ENCODE results near the gene TCAIM. TPM values are rescaled to one million over a fixed set of nuclear protein-coding genes. Genes with fewer than 3 reads are reported as not detected.

Gene TCAIM
- total and polyA plus RNA-seq, 10 of the 15 experiments (the other 5 are each of a cell fraction or from before 2014, with no cell fraction given), result 14.5 to 22.9 (median 17.8) TPM

DNA sequence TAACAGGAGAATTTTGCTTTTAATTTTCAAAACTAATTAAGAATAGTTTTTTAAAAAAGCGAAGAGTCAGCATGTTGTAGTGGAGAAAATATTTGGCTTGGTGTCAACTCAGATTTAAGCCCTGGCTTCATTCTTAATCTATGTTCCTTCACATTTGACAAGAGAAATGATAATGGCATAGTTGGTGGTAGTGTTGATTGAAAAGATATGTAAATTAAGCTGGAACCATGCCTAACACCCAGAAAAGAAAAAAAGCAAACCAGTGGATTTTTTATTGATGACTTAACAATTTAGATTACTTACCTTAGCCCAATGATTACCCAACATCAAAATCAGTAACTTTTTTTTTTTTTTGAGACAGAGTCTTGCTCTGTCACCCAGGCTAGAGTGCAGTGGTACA is 27.4 kb downstream of the TCAIM start (continued):
- TF ChIP-seq MTA2 (IDR thresholded peaks at IDR 0.05; ENCODE audit: low read depth) (no peak), TBL1XR1 (IDR thresholded peaks at IDR 0.05; ENCODE audit: low read depth, low read length) (no peak), STAT3 (IDR thresholded peaks at IDR 0.05; ENCODE audit: low read depth, low read length) (no peak), POLR2AphosphoS5 (IDR thresholded peaks at IDR 0.05; ENCODE audit: low read length) (no peak), ASH2L (IDR thresholded peaks at IDR 0.05; ENCODE audit: borderline replicate concordance, low read depth) (no peak), ATF3 (IDR thresholded peaks at IDR 0.05; ENCODE audit: borderline replicate concordance, extremely low read depth, low read depth, low read length) (no peak)

GRCh38 chr3:44375450-44375849 is 36.9 kb downstream of the TCAIM start:
- no peak for FAIRE-seq
- Histone ChIP-seq H3K27ac (ENCODE audit: control insufficient read depth, insufficient read depth) (no peak overlapping the region), H3K79me2 (ENCODE audit: control insufficient read depth, insufficient read depth, low read length) (no peaks in the 10 kb centered on the region), H4K20me1 (ENCODE audit: control insufficient read depth, insufficient read depth) (no peaks in the 10 kb centered on the region), H3K9me3 (replicated peaks; ENCODE audit: control insufficient read depth, insufficient read depth, low read length) (no peaks in the 10 kb centered on the region; the same call in 2 of the 3 replicates), H3K9ac (ENCODE audit: control insufficient read depth, insufficient read depth, low read length) (no peak overlapping the region), H3K36me3 (ENCODE audit: control insufficient read depth in 2 of 2, insufficient read depth in 2 of 2, low read length in 1 of 2) (peaks cover 0 to 3% of the 10 kb centered on the region in 2 experiments; a peak in 1 of 4 replicates), H3K27me3 (replicated peaks in 1 of 2; ENCODE audit: control insufficient read depth in 2 of 2, insufficient read depth in 2 of 2, low read length in 1 of 2) (no peaks in the 10 kb centered on the region), H3K4me1 (ENCODE audit: control insufficient read depth, insufficient read depth, low read length) (no peaks in the 10 kb centered on the region), H2AFZ (ENCODE audit: control insufficient read depth, low read depth, low read length) (no peak overlapping the region), H3K4me3 (no peak overlapping the region), H3K4me2 (ENCODE audit: control insufficient read depth, insufficient read depth) (no peak overlapping the region)
- no TSS peak for BruUV-seq (replicated peaks)
- intact Hi-C loops (cut with micrococcal nuclease; ENCODE audit: unreplicated experiment), result no loop called here
- CTCF ChIA-PET, result no interaction called here
- SMC1A ChIA-PET (ENCODE audit: uncharacterized antibody, unreplicated experiment), result interaction anchor here (1.3 kb wide), 2 partner anchors 16 to 26 kb away, joined by 3 read pairs; no protein-coding TSS in a partner anchor
- POLR2A ChIA-PET, result no interaction called here
- in situ Hi-C loops (cut with MboI), result no loop called here
- no peak for DNase-seq (ENCODE audit: low read depth, low spot score)
- 55% methylated on average over 1 of the region's 1 CpG for WGBS (ENCODE audit: insufficient coverage, insufficient replicate concordance, low lambda C conversion rate, missing lambda C conversion rate)
- ATAC-seq, result no peak
- RAD21 ChIA-PET (ENCODE audit: unreplicated experiment), result no interaction called here
- TF ChIP-seq SIN3A (IDR thresholded peaks at IDR 0.05; ENCODE audit: low read depth, low read length) (no peak), ZBTB4 (CRISPR knock-in tag; IDR thresholded peaks at IDR 0.05) (no peak), RCOR1 (conservative IDR thresholded peaks at IDR 0.05; ENCODE audit: low read depth, low read length) (no peak), ESRRA (IDR thresholded peaks at IDR 0.05; ENCODE audit: low read length) (no peak), SPI1 (IDR thresholded peaks at IDR 0.05; ENCODE audit: borderline replicate concordance, insufficient read depth, low read depth, low read length) (no peak), YY1 (IDR thresholded peaks at IDR 0.05; ENCODE audit: low read depth, low read length) (no peak), PML (IDR thresholded peaks at IDR 0.05; ENCODE audit: low read length) (no peak)
- TF ChIP-seq, protein P1, sequence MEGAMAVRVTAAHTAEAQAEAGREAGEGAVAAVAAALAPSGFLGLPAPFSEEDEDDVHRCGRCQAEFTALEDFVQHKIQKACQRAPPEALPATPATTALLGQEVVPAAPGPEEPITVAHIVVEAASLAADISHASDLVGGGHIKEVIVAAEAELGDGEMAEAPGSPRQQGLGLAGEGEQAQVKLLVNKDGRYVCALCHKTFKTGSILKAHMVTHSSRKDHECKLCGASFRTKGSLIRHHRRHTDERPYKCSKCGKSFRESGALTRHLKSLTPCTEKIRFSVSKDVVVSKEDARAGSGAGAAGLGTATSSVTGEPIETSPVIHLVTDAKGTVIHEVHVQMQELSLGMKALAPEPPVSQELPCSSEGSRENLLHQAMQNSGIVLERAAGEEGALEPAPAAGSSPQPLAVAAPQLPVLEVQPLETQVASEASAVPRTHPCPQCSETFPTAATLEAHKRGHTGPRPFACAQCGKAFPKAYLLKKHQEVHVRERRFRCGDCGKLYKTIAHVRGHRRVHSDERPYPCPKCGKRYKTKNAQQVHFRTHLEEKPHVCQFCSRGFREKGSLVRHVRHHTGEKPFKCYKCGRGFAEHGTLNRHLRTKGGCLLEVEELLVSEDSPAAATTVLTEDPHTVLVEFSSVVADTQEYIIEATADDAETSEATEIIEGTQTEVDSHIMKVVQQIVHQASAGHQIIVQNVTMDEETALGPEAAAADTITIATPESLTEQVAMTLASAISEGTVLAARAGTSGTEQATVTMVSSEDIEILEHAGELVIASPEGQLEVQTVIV (IDR thresholded peaks at IDR 0.05; ENCODE audit: borderline replicate concordance, partially characterized antibody), result no peak
- TF ChIP-seq, protein P2, sequence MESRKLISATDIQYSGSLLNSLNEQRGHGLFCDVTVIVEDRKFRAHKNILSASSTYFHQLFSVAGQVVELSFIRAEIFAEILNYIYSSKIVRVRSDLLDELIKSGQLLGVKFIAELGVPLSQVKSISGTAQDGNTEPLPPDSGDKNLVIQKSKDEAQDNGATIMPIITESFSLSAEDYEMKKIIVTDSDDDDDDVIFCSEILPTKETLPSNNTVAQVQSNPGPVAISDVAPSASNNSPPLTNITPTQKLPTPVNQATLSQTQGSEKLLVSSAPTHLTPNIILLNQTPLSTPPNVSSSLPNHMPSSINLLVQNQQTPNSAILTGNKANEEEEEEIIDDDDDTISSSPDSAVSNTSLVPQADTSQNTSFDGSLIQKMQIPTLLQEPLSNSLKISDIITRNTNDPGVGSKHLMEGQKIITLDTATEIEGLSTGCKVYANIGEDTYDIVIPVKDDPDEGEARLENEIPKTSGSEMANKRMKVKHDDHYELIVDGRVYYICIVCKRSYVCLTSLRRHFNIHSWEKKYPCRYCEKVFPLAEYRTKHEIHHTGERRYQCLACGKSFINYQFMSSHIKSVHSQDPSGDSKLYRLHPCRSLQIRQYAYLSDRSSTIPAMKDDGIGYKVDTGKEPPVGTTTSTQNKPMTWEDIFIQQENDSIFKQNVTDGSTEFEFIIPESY (IDR thresholded peaks at IDR 0.05), result no peak

All from GM12878 (cell line).